GM12878 (cell line): ENCODE measurements around the gene CDH2.

Experiments
- CTCF ChIP-seq, 3 experiments: IDR thresholded peaks in 2 of 3; conservative IDR thresholded peaks in 1 of 3; 2 replicates each; pipeline ENCODE4 v1.5.1; 2011; ENCODE audit warnings: low read depth in 3 of 3, low read length in 3 of 3, mild to moderate bottlenecking in 3 of 3, control low read depth in 2 of 3, moderate library complexity in 2 of 3, inconsistent platforms in 1 of 3, mixed read lengths in 1 of 3; ENCODE audit not compliant: control insufficient read depth in 2 of 3, insufficient read depth in 1 of 3; ENCODE audit errors: extremely low read depth in 1 of 3
- POLR2AphosphoS5 ChIP-seq: IDR thresholded peaks from 2 replicates; pipeline ENCODE4 v1.6.1; 2011; ENCODE audit warnings: mild to moderate bottlenecking, low read length, inconsistent platforms
- ZNF24 ChIP-seq: fragments of 450-650 bp; IDR thresholded peaks from 2 replicates; pipeline ENCODE4 v1.6.1; 2017; ENCODE audit warnings: antibody characterized with exemption, mild to moderate bottlenecking

GRCh38 chr18:27942706-27943105 is 234.2 kb downstream of the CDH2 start:
- TF ChIP-seq CTCF (IDR thresholded peaks at IDR 0.05 in 2 of 3, conservative IDR thresholded peaks at IDR 0.05 in 1 of 3; ENCODE audit: control insufficient read depth in 2 of 3, extremely low read depth in 1 of 3, insufficient read depth in 1 of 3, low read depth in 3 of 3, low read length in 3 of 3) (no peak), POLR2AphosphoS5 (no peak), ZNF24 (no peak)
